Kidney (tissue), 14 donors: Measurements from ENCODE around the gene NME7. TPM values are rescaled to one million over a fixed set of nuclear protein-coding genes. Genes with fewer than 3 reads are reported as not detected.

Experiments
- DNase-seq, 5 donors: peaks; one replicate each; pipeline ENCODE4 v3.0.0-alpha.2; 2013 to 2020
- FAIRE-seq: peaks from 2 replicates; lab custom pipeline; 2012; peaks lifted over from hg19 to GRCh38; lab: Jason Lieb, UNC
- H3K27ac ChIP-seq, 2 donors: one replicate each; pipeline ENCODE4 v1.7.0; 2013; ENCODE audit warnings: low read depth in 2 of 2, low read length in 2 of 2, inconsistent platforms in 1 of 2
- H3K27me3 ChIP-seq: one replicate; pipeline ENCODE4 v1.7.1; 2013; ENCODE audit warnings: low read length, inconsistent platforms; ENCODE audit not compliant: control insufficient read depth, insufficient read depth
- H3K36me3 ChIP-seq, 3 donors: one replicate each; pipeline versions ENCODE4 v1.7.0 to v1.7.1; 2013; ENCODE audit warnings: low read length in 3 of 3, control low read depth in 1 of 3, inconsistent platforms in 1 of 3; ENCODE audit not compliant: insufficient read depth in 3 of 3, control insufficient read depth in 2 of 3
- H3K4me1 ChIP-seq, 3 donors: one replicate each; pipeline versions ENCODE4 v1.7.0 to v1.7.1; 2013; ENCODE audit warnings: low read length in 3 of 3, inconsistent platforms in 1 of 3, low read depth in 1 of 3; ENCODE audit not compliant: control insufficient read depth in 2 of 3, insufficient read depth in 2 of 3
- H3K4me3 ChIP-seq, 3 donors: one replicate each; pipeline versions ENCODE4 v1.7.0 to v1.8.1; 2013; ENCODE audit warnings: low read length in 3 of 3, control low read depth in 1 of 3, inconsistent platforms in 1 of 3
- H3K9ac ChIP-seq, 3 donors: one replicate each; pipeline versions ENCODE4 v1.7.0 to v1.7.1; 2013; ENCODE audit warnings: low read length in 3 of 3, control low read depth in 1 of 3, inconsistent platforms in 1 of 3
- H3K9me3 ChIP-seq, 3 donors: one replicate each; pipeline versions ENCODE4 v1.7.0 to v1.7.1; 2013; ENCODE audit warnings: low read length in 3 of 3, control low read depth in 1 of 3, inconsistent platforms in 1 of 3; ENCODE audit not compliant: control insufficient read depth in 2 of 3, insufficient read depth in 1 of 3
- intact Hi-C: fragments of 100-400 bp; cut with DNase I; formaldehyde crosslinking; loops from one replicate; pipeline ENCODE4 v1.11.1; 2022
- polyA plus RNA-seq: library from polyadenylated mRNA; stranded (reverse); fragments of 350-450 nt; fragmentation: Illumina TruSeq; extraction: RNeasy Lipid Tissue Mini Kit (QIAGEN cat#74804); gene quantifications from one replicate; pipeline ENCODE4 v1.2.3, GENCODE V29; 2014; ENCODE audit warnings: low read depth, low replicate concordance; ENCODE audit not compliant: insufficient read depth
- total RNA-seq: library from RNA; stranded (reverse); fragmentation: NEBNext Ultra II Directional; extraction: Animal tissue kit (Norgen Biotek cat#: 25700); gene quantifications from one replicate; pipeline ENCODE4 v1.2.1, GENCODE V29; 2021
- TF ChIP-seq, protein P1 (sequence below): IDR thresholded peaks from 3 replicates; pipeline ENCODE4 v1.5.1; 2012; ENCODE audit warnings: mild to moderate bottlenecking, moderate library complexity, borderline replicate concordance; ENCODE audit not compliant: insufficient read depth; ENCODE audit errors: extremely low read depth
- donor health status: control.
- donor health status: control.
- donor health status: control.
- donor health status: control.
- donor health status: control.
- donor health status: DM: yes; HTN: yes; CAD: no.
- donor health status: Normal renal cell carcinoma (clear cell type).

NME7 gene
- total and polyA plus RNA-seq, 2 donors from 2014 or later: 13.7 to 31.9 TPM

DNA sequence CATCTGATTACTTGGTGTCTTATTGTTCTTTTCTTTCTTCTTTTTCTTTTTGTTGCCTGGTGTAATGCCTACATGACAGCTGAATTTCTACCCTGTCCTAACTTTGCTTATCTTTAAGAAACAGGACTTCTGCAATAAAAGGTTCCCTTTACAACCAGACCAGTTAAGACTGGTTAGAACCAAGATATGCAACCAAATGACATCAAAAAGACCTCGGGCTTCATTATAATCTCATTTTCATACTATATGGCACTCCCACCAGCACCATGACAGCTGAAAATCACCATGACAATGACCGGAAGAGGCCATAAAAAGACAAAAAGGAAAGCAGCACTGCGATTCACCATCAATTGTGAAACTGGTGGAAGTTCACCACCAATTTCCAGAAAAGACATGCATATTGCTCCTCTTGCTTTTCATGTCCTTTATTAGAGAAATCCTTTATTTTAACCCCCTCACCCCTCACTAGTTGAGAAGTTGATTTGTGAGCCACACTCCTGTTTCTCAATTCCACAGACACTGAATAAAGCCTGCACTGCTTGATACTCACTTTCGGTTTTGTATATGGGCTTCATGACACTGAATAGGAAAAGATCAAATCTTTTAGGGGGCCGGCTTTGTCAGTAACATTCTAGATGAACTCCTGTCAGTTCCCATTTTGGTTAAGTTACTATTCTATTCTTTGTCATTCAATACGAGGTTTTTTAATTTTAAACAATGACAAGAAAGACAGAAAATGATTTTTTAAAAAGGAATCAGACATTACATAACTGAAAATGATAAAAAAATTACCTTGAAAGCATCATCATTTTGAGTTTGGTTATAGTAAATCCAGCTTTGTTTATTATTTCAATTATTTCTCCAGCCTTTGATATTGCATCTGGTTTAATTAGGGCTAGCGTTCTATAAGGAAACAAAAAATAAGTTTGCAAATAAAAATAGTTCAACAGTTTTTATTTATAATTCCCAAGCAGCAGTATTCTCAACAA, 58.1 kb downstream of the NME7 start:
- H3K27me3 ChIP-seq: no peaks in the 10 kb centered on the region
- intact Hi-C loops: no loop called here
- no peak overlapping the region for H3K9ac ChIP-seq
- TF ChIP-seq, protein P1, sequence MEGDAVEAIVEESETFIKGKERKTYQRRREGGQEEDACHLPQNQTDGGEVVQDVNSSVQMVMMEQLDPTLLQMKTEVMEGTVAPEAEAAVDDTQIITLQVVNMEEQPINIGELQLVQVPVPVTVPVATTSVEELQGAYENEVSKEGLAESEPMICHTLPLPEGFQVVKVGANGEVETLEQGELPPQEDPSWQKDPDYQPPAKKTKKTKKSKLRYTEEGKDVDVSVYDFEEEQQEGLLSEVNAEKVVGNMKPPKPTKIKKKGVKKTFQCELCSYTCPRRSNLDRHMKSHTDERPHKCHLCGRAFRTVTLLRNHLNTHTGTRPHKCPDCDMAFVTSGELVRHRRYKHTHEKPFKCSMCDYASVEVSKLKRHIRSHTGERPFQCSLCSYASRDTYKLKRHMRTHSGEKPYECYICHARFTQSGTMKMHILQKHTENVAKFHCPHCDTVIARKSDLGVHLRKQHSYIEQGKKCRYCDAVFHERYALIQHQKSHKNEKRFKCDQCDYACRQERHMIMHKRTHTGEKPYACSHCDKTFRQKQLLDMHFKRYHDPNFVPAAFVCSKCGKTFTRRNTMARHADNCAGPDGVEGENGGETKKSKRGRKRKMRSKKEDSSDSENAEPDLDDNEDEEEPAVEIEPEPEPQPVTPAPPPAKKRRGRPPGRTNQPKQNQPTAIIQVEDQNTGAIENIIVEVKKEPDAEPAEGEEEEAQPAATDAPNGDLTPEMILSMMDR: no peak
- no peaks in the 10 kb centered on the region for H3K4me1 ChIP-seq
- H3K4me3 ChIP-seq: no peak overlapping the region
- H3K27ac ChIP-seq: no peak overlapping the region
- peaks cover 0 to 3% (median 0%) of the 10 kb centered on the region in 3 donors for H3K36me3 ChIP-seq
- FAIRE-seq (no peak), DNase-seq (no peak)
- H3K9me3 ChIP-seq: no peaks in the 10 kb centered on the region

DNA sequence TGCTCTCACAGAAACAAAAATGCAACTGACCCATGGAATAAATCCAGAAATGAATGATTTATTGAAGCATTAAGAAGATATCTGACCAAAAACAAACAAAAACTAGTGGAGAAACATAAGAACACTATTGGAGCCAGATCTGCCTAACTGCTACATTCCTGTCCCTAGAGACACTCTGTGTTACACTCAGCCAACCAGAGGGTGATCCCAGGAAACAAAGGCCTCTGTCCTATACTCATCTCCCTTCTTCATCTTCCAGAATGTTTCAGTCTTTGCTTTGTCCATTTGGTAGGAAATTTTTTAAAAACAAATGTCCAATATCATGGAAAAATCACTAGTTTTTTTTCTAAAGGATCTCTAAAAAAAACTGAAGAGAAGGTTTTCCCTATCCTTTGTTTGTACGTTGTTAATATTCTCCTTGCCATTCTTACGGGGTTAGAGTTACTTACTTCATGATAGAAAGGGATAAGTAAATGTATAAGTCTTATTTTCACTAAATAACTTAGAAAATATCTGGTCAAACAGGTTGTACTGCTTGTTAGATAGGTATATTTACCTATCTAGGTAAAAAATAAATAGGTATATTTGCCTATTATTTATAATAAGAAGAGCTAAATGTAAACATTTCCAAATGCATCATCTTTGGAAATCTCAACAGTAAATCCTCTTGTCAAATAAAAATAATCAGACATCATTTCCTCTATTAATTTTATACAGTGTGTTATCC, 59.1 kb downstream of the NME7 start:
- Histone ChIP-seq H3K4me1 (no peaks in the 10 kb centered on the region), H3K9ac (no peak overlapping the region), H3K4me3 (no peak overlapping the region), H3K36me3 (peaks cover 0 to 3% (median 0%) of the 10 kb centered on the region in 3 donors), H3K27me3 (no peaks in the 10 kb centered on the region), H3K27ac (no peak overlapping the region), H3K9me3 (no peaks in the 10 kb centered on the region)
- intact Hi-C loops: no loop called here
- DNase-seq (no peak), FAIRE-seq (peak; percentile 50)
- TF ChIP-seq, protein P1: no peak

DNA sequence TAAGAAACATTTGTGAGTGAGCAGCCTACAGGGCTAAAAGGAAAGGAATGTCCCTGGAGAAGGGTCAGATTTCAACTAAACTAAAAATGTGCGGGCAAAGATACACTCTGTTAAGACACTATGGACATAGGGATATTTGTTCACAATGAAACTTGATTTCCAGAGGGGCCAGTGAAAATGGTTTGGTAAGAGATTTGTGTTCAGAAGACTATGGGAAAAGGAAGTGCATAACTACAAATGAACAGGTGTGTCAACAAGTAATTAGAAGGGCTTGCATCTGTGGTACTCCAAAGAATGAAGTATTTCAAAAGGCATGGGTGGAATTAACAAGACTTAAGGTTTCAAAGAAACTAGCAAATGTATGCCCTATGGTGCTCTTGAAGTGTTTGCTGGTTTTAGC, 60.4 kb downstream of the NME7 start:
- no peaks in the 10 kb centered on the region for H3K9me3 ChIP-seq
- H3K9ac ChIP-seq: no peak overlapping the region
- peaks cover 0 to 3% (median 0%) of the 10 kb centered on the region in 3 donors for H3K36me3 ChIP-seq
- no peak overlapping the region for H3K4me3 ChIP-seq
- H3K27me3 ChIP-seq: no peaks in the 10 kb centered on the region
- DNase-seq (no peak), FAIRE-seq (no peak)
- intact Hi-C loops: no loop called here
- no peak overlapping the region for H3K27ac ChIP-seq
- TF ChIP-seq, protein P1: no peak
- H3K4me1 ChIP-seq: no peaks in the 10 kb centered on the region
